HG02642 (cell line): ENCODE results near the gene QRSL1.
"Not testable (repeated sequence)": the region's sequence is repeated elsewhere in the genome, so short reads cannot be mapped to it uniquely, and the experiment has no call there.

Source experiments
- ATAC-seq: cut with Tn5 transposase; IDR thresholded peaks from one replicate; pipeline ENCODE4 v1.9.1; 2021; ENCODE audit warnings: mild to moderate bottlenecking; ENCODE audit not compliant: unreplicated experiment, poor library complexity

QRSL1 gene

DNA sequence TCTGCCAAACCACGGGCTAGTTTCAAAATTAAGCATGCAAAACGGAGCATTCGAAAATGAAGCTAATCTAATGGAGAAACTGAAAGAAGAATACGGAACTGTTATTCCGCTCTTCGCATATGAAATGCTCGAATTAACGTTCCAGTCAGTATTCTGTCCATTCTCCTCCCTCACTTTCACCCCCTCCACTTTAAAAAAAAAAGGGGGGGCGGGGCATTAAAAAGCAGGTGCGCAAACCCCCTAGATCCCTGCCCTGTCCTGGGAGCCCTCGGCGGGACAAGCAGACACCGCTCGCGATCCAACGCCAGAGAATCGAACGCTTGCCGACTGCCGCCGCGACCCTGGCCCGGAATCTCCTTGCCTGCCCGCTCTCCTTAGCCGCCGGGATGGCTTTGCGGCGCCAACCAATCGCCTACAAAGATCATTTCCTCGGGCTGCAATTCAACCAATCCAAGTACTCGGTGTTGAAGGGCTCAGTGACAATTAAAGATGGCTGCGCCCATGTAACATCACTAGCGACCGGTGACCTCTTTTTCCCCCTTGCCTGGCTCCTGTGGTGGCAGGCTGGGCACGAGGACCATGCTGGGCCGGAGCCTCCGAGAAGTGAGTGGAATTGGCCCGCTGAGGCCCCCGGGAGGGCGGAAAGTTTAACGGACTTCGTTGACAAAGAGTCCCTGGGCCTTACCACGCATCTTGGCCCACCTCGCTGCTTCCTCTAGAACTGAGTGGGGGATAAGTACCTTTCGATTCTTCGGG lies at the start of gene QRSL1, which contains the start of gene RTN4IP1:
Gene QRSL1, plus strand, starts transcription at position 476 of the 756 bp plus-strand sequence. Its CDS starts 104 bp downstream, at position 580.
Gene RTN4IP1, minus strand, starts transcription at position 396 of the 756 bp plus-strand sequence. CDS start 477 bp downstream, outside the sequence.
- ATAC-seq, result peak; percentile 88

DNA sequence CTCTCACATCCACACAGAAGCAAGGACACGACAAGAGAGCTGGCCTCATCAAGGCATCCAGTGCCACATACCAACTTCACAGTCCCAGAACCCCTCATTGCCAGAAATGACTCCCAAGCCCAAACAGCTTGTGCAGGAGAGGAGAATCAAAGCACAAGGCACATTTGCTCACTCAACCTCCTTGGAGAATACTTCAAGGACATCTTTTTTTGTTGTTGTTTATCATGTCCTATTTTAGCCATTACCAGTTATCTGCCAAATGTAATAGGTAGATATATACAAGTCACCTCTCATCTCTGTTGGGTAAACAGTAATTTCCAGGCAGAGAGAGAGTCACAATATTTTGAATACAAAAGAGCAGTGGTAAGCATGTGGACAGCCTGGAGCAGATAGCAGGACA lies 47.9 kb upstream of the QRSL1 start:
- ATAC-seq, result no peak

- ATAC-seq, result no peak
These were observed 42.5 kb upstream of the QRSL1 start for GRCh38 chr6:106586815-106587415.

DNA sequence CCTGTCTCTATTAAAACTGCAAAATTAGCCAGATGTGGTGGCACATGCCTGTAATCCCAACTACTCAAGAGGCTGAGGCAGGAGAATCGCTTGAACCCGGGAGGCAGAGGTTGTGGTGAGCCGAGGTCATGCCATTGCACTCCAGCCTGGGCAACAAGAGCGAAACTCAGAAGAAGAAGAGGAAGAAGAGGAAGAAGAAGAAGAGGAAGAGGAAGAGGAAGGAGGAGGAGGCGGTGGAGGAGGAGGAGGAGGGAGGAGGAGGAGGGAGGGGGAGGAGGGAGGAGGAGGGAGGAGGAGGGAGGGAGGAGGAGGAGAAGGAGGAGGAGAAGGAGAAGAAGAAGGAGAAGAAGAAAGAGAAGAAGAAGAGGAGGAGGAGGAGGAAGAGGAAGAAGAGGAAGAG lies 40.4 kb upstream of the QRSL1 start:
- not testable (repeated sequence) for ATAC-seq

GRCh38 chr6:106591111-106591825 lies 38.1 kb upstream of the QRSL1 start:
- ATAC-seq, result no peak

DNA sequence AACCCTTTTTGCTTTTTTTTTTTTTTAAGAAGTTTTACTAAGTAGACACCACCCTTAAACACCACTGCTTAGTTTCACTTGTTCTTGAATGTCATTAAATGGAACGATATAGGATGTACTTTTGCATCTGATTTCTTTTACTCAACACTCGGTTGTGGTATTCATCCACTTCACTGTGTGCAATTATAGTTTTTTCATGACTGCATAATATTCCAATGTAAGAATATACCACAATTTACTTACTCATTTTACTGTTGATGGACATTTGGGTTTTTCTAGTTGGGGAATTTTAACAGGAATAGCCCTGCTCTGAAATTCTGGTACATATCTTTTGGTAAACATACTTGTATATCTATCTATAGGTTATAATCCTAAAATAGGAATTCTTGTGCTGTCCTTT lies 29.9 kb upstream of the QRSL1 start:
- no peak for ATAC-seq

GRCh38 chr6:106600329-106600728 lies 29.0 kb upstream of the QRSL1 start:
- ATAC-seq, result no peak

- peak; percentile 81 for ATAC-seq
These were observed 21.2 kb upstream of the QRSL1 start for GRCh38 chr6:106608080-106608668.

GRCh38 chr6:106609699-106610098 lies 19.7 kb upstream of the QRSL1 start:
- no peak for ATAC-seq

DNA sequence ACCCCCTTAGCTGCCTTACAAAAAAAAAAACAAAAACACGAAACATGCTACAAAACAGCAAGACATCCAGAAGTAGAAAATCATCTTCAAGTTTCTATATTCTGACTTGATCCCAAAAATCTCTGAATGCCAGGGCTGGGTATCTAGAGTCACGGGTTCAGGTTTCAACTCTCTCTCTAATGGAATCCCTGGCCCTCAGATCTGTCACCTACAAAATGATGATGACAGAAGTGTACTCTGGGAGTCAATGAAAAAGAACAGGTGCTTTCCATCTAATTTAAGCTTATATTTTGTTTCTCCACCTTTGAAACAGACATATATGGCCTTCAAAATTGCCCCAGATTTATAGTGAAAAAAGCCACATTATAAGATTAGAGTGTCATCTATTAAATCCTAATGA lies 18.3 kb upstream of the QRSL1 start:
- ATAC-seq, result no peak

GRCh38 chr6:106612671-106613416 lies 16.5 kb upstream of the QRSL1 start:
- ATAC-seq, result no peak

- ATAC-seq, result no peak
These were observed 15.8 kb upstream of the QRSL1 start for GRCh38 chr6:106613590-106613989.

GRCh38 chr6:106614166-106614565 lies 15.2 kb upstream of the QRSL1 start:
- no peak for ATAC-seq

DNA sequence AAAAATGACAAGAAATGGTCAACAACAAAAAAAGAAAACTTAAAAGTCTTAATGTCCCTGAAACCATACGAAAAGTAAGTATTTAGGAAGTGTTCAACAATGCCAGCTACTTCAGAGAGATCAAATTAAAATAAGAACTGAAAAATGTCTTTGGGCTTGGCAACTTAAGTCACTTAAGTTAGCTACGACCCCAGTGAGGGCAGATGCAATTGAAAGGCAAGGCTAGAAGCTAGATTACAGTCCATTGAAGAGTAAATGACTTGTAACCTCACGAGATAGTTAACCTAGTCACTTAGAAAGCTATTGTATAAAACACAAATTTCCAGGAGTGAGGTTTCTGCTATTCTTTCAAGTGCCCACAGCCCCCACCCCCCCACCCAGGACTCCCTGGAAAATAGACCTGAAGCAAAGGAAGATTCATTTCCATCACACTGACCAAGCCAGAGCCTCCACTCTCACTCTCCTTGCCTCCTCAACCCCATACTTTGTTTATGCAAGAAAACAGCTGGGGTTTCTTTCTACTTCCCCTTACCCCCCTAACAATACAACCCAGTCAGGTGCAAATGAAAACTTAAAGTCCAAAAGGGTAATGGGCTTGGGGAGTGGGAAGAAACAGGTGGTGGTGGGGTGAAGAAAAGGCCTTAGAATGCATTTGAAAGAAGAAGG lies 14.7 kb upstream of the QRSL1 start:
- no peak for ATAC-seq

DNA sequence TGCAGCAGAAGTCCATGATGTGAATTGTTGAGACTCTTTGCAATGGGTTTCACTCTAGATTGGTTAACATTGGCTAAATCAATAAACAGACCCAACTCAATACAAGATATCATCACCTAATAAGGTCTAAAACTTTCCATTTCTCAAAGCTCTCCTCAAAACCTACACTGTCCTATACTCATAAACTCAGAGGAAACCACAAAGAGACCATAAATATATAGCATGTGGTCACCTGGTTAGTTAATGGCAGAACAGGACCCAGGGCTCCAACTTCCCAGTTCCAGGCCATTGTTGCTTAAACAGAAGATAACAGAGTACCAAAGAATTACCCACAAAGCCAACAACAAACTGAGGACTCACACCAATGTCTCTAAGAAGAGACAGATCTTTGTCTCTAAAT lies 12.1 kb upstream of the QRSL1 start:
- ATAC-seq, result peak; percentile 62

DNA sequence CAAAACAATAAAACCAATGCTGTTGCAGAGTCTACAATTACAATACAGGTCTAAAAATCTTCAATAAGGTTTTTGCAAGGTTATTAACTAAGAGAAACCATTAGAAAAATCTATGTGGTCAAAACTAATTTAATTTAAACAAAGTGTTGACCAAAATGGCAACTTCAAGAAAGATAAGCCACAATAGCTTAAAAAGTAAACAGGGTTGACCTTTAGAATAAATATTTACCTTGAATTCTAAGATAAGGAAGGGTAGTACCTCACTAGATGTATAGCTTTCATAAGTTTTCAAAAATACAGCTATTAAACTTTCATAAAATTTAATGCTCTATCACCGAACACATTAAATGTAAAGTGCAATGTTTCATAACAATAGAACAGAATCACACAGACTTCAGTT lies 11.5 kb upstream of the QRSL1 start:
- ATAC-seq, result no peak

GRCh38 chr6:106618324-106618723 lies 11.1 kb upstream of the QRSL1 start:
- no peak for ATAC-seq

- ATAC-seq, result no peak
These were observed 10.2 kb upstream of the QRSL1 start for GRCh38 chr6:106619223-106619622.

DNA sequence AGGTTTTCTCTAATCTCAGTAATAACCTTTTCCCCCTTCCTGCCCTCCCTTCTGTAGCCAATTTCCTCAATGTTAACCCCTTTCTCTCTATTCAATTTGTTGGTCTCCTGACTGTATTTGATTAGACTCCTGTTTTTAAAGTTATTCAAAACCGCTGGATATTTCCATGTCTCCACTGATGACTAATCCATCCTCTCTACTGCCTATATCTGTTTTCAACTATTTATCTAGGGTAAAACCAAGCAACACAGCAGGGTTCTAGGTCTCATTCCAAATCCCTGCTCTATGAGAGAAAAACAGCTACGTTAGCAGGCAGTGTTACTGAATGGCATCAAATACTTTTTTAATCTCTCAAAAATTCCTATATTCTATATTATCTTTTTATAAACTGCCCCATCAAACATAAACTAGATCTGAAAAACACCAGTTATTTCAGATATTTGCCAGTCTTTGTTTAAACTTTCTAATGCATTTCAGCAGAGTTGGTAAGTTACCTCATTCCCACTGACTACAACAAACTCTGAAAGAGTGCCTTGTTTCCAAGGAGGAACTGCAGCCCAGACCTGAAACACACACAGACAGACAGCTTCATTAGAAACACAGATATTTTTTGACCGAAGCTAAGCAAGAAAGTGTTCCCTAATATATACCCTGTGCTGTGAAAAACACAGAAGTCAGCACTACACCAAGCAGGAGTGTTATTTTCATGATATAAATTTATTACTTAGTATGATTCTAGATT lies 8.3 kb upstream of the QRSL1 start:
- no peak for ATAC-seq
